ENCODE results near the gene CTBP1. TPM values are rescaled to one million over a fixed set of nuclear protein-coding genes. Genes with fewer than 3 reads are reported as not detected.

Gene CTBP1
- total and polyA plus RNA-seq, 7 donors = 67.9 to 162 (median 113) TPM

GRCh38 chr4:1176398-1177273 is 72.3 kb downstream of the CTBP1 start:
- DNase-seq = no peak
- Histone ChIP-seq H3K4me3 (no peak overlapping the region), H3K27ac (peak overlapping the region in 2 of 4 donors; percentile 50 to 61), H3K9me3 (no peaks in the 10 kb centered on the region), H3K36me3 (no peaks in the 10 kb centered on the region), H3K27me3 (peaks cover 10 to 13% (median 11%) of the 10 kb centered on the region in 3 donors), H3K4me1 (peaks cover 0 to 36% (median 22%) of the 10 kb centered on the region in 4 donors)
- TF ChIP-seq EP300 (IDR thresholded peaks at IDR 0.05) = no peak
- peak in 1 of 4 experiments; percentile 6 for TF ChIP-seq CTCF (IDR thresholded peaks at IDR 0.05)
- intact Hi-C loops (cut with DNase I) = no loop called here
- 23 to 50% methylated on average over 1 of the region's 1 CpG for WGBS, 2 donors

- no peaks in the 10 kb centered on the region for H3K9me3 ChIP-seq
- H3K36me3 ChIP-seq = no peaks in the 10 kb centered on the region
- TF ChIP-seq CTCF (IDR thresholded peaks at IDR 0.05) (no peak), POLR2AphosphoS5 (IDR thresholded peaks at IDR 0.05) (no peak), POLR2A (IDR thresholded peaks at IDR 0.05) (no peak), EP300 (IDR thresholded peaks at IDR 0.05) (no peak)
- peak overlapping the region; percentile 18 to 39 (median 29) for H3K27ac ChIP-seq
- WGBS, 2 donors = 91 to 96% methylated on average over 7 of the region's 7 CpGs
- intact Hi-C loops (cut with DNase I) = no loop called here
- DNase-seq = peak; percentile 53
- H3K4me3 ChIP-seq = no peak overlapping the region
- H3K27me3 ChIP-seq = peaks cover 19 to 22% (median 19%) of the 10 kb centered on the region in 3 donors
- H3K4me1 ChIP-seq = peaks cover 2 to 45% (median 31%) of the 10 kb centered on the region in 4 donors
These were observed 73.2 kb downstream of the CTBP1 start for GRCh38 chr4:1175635-1176229.

- Histone ChIP-seq H3K4me1 (peaks cover 2 to 52% (median 34%) of the 10 kb centered on the region in 4 donors), H3K27me3 (peaks cover 23 to 29% (median 26%) of the 10 kb centered on the region in 3 donors), H3K9me3 (no peaks in the 10 kb centered on the region), H3K27ac (peak overlapping the region; percentile 18 to 39 (median 29)), H3K4me3 (no peak overlapping the region), H3K36me3 (no peaks in the 10 kb centered on the region)
- no peak for TF ChIP-seq CTCF (IDR thresholded peaks at IDR 0.05)
- no peak for TF ChIP-seq POLR2A (IDR thresholded peaks at IDR 0.05)
- no peak for TF ChIP-seq POLR2AphosphoS5 (IDR thresholded peaks at IDR 0.05)
- no peak for TF ChIP-seq EP300 (IDR thresholded peaks at IDR 0.05)
- 92 to 94% methylated on average over 20 of the region's 20 CpGs for WGBS, 2 donors
- intact Hi-C loops (cut with DNase I) = no loop called here
- peak; percentile 64 for DNase-seq
These were observed 73.8 kb downstream of the CTBP1 start for GRCh38 chr4:1174941-1175634.

GRCh38 chr4:1172971-1173757 is 75.8 kb downstream of the CTBP1 start:
- TF ChIP-seq POLR2AphosphoS5 (IDR thresholded peaks at IDR 0.05) (peak in 3 of 4 donors; percentile 9 to 40 (median 35)), POLR2A (IDR thresholded peaks at IDR 0.05) (no peak), CTCF (IDR thresholded peaks at IDR 0.05) (no peak)
- WGBS, 2 donors = 38 to 59% methylated on average over 20 of the region's 20 CpGs
- peak overlapping the region in 3 of 4 donors; percentile 7 to 53 (median 32) for H3K4me3 ChIP-seq
- peak; percentile 90 for DNase-seq
- H3K27me3 ChIP-seq = peaks cover 23 to 33% (median 28%) of the 10 kb centered on the region in 3 donors
- H3K27ac ChIP-seq = peak overlapping the region; percentile 66 to 79 (median 72)
- intact Hi-C loops (cut with DNase I) = no loop called here
- peaks cover 2 to 63% (median 38%) of the 10 kb centered on the region in 4 donors for H3K4me1 ChIP-seq
- H3K9me3 ChIP-seq = no peaks in the 10 kb centered on the region
- H3K36me3 ChIP-seq = no peaks in the 10 kb centered on the region
